Mammary epithelial cell (primary cell): Measurements from ENCODE around the gene SNX25.

Experiments
- CTCF ChIP-seq, 2 donors: IDR thresholded peaks in 1 of 2; conservative IDR thresholded peaks in 1 of 2; 2 replicates each; pipeline ENCODE4 v1.5.1; 2011 to 2012; ENCODE audit warnings: inconsistent platforms in 2 of 2, low read length in 2 of 2, mild to moderate bottlenecking in 2 of 2, control low read depth in 1 of 2, low read depth in 1 of 2; ENCODE audit not compliant: insufficient read depth in 1 of 2; ENCODE audit errors: extremely low read depth in 1 of 2
- EZH2 ChIP-seq: IDR thresholded peaks from 2 replicates; pipeline ENCODE4 v1.6.1; 2012; ENCODE audit warnings: low read length, inconsistent platforms, borderline replicate concordance

- TF ChIP-seq CTCF (conservative IDR thresholded peaks at IDR 0.05 in 1 of 2, IDR thresholded peaks at IDR 0.05 in 1 of 2; ENCODE audit: extremely low read depth in 1 of 2, insufficient read depth in 1 of 2, low read depth in 1 of 2, low read length in 2 of 2) = no peak
- TF ChIP-seq EZH2 = no peak
Measured at GRCh38 chr4:185203486-185204237, 5.7 kb upstream of the SNX25 start, which contains the start of gene CFAP97.
